HEK293 (cell line): Measurements from ENCODE around the gene CLSTN1.
A peak's percentile ranks its signal among the peaks of the same experiment; 100 is the strongest.

ENCODE experiments used
- GLIS1 ChIP-seq: fragments of 450-650 bp; formaldehyde crosslinking; IDR thresholded peaks from 2 replicates; pipeline ENCODE4 v1.5.1; 2016; ENCODE audit warnings: missing biosample characterization, missing genetic modification characterization
- GLIS2 ChIP-seq: fragments of 450-650 bp; formaldehyde crosslinking; IDR thresholded peaks from 2 replicates; pipeline ENCODE4 v1.5.1; 2016; ENCODE audit warnings: missing biosample characterization, missing genetic modification characterization
- KLF10 ChIP-seq: fragments of 450-650 bp; IDR thresholded peaks from 2 replicates; pipeline ENCODE4 v1.5.1; 2018; ENCODE audit warnings: missing biosample characterization, mild to moderate bottlenecking, missing genetic modification characterization
- OVOL3 ChIP-seq: fragments of 450-650 bp; formaldehyde crosslinking; IDR thresholded peaks from 2 replicates; pipeline ENCODE4 v1.5.1; 2016; ENCODE audit warnings: missing biosample characterization, missing genetic modification characterization
- SP3 ChIP-seq: fragments of 450-650 bp; formaldehyde crosslinking; IDR thresholded peaks from 2 replicates; pipeline ENCODE4 v1.5.1; 2016; ENCODE audit warnings: missing biosample characterization, missing genetic modification characterization
- TCF7L2 ChIP-seq: IDR thresholded peaks from 2 replicates; pipeline ENCODE4 v1.6.1; 2011; ENCODE audit warnings: low read depth, mild to moderate bottlenecking, inconsistent platforms, low read length, moderate library complexity, borderline replicate concordance
- ZBTB1 ChIP-seq: fragments of 450-650 bp; formaldehyde crosslinking; IDR thresholded peaks from 2 replicates; pipeline ENCODE4 v1.5.1; 2016; ENCODE audit warnings: missing biosample characterization, missing genetic modification characterization
- ZBTB10 ChIP-seq: fragments of 450-650 bp; formaldehyde crosslinking; IDR thresholded peaks from 2 replicates; pipeline ENCODE4 v1.5.1; 2016; ENCODE audit warnings: missing biosample characterization, missing genetic modification characterization
- ZBTB17 ChIP-seq: fragments of 450-650 bp; formaldehyde crosslinking; IDR thresholded peaks from 2 replicates; pipeline ENCODE4 v1.5.1; 2016; ENCODE audit warnings: missing biosample characterization, missing genetic modification characterization
- ZBTB26 ChIP-seq: fragments of 450-650 bp; formaldehyde crosslinking; optimal IDR thresholded peaks from 2 replicates; pipeline ENCODE3; 2016; ENCODE audit warnings: missing biosample characterization, mild to moderate bottlenecking, missing genetic modification characterization
- ZBTB48 ChIP-seq: fragments of 450-650 bp; formaldehyde crosslinking; IDR thresholded peaks from 2 replicates; pipeline ENCODE4 v1.5.1; 2016; ENCODE audit warnings: missing biosample characterization, missing genetic modification characterization
- ZNF10 ChIP-seq: fragments of 450-650 bp; formaldehyde crosslinking; IDR thresholded peaks from 2 replicates; pipeline ENCODE4 v1.5.1; 2017; ENCODE audit warnings: missing biosample characterization, missing genetic modification characterization
- ZNF146 ChIP-seq: fragments of 450-650 bp; formaldehyde crosslinking; IDR thresholded peaks from 2 replicates; pipeline ENCODE4 v1.5.1; 2016; ENCODE audit warnings: missing biosample characterization, missing genetic modification characterization
- ZNF175 ChIP-seq: fragments of 450-650 bp; formaldehyde crosslinking; IDR thresholded peaks from 2 replicates; pipeline ENCODE4 v1.5.1; 2016; ENCODE audit warnings: missing biosample characterization, missing genetic modification characterization
- ZNF18 ChIP-seq: fragments of 450-650 bp; formaldehyde crosslinking; IDR thresholded peaks from 2 replicates; pipeline ENCODE4 v1.5.1; 2016; ENCODE audit warnings: missing biosample characterization, missing genetic modification characterization
- ZNF335 ChIP-seq: fragments of 450-650 bp; formaldehyde crosslinking; conservative IDR thresholded peaks from 2 replicates; pipeline ENCODE4 v1.5.1; 2016; ENCODE audit warnings: missing biosample characterization, missing genetic modification characterization
- ZNF350 ChIP-seq: fragments of 450-650 bp; formaldehyde crosslinking; IDR thresholded peaks from 2 replicates; pipeline ENCODE4 v1.5.0; 2017; ENCODE audit warnings: missing biosample characterization, mild to moderate bottlenecking, missing genetic modification characterization
- ZNF518A ChIP-seq: fragments of 450-650 bp; formaldehyde crosslinking; conservative IDR thresholded peaks from 2 replicates; pipeline ENCODE4 v1.5.1; 2016; ENCODE audit warnings: low read depth, missing biosample characterization, missing genetic modification characterization
- ZNF544 ChIP-seq: fragments of 450-650 bp; formaldehyde crosslinking; IDR thresholded peaks from 2 replicates; pipeline ENCODE4 v1.5.0; 2017; ENCODE audit warnings: missing biosample characterization, missing genetic modification characterization
- ZNF629 ChIP-seq: fragments of 450-650 bp; formaldehyde crosslinking; IDR thresholded peaks from 2 replicates; pipeline ENCODE4 v1.5.1; 2017; ENCODE audit warnings: missing biosample characterization, missing genetic modification characterization
- ZNF704 ChIP-seq: fragments of 450-650 bp; formaldehyde crosslinking; IDR thresholded peaks from 2 replicates; pipeline ENCODE4 v1.5.1; 2016; ENCODE audit warnings: missing biosample characterization, missing genetic modification characterization
- ZSCAN30 ChIP-seq: fragments of 450-650 bp; IDR thresholded peaks from 2 replicates; pipeline ENCODE4 v1.5.1; 2018; ENCODE audit warnings: missing biosample characterization, mild to moderate bottlenecking, missing genetic modification characterization, moderate library complexity
- TF ChIP-seq, protein P1 (sequence below): fragments of 450-650 bp; formaldehyde crosslinking; IDR thresholded peaks from 2 replicates; pipeline ENCODE4 v1.5.1; 2016; ENCODE audit warnings: missing biosample characterization, missing genetic modification characterization

Gene CLSTN1

DNA sequence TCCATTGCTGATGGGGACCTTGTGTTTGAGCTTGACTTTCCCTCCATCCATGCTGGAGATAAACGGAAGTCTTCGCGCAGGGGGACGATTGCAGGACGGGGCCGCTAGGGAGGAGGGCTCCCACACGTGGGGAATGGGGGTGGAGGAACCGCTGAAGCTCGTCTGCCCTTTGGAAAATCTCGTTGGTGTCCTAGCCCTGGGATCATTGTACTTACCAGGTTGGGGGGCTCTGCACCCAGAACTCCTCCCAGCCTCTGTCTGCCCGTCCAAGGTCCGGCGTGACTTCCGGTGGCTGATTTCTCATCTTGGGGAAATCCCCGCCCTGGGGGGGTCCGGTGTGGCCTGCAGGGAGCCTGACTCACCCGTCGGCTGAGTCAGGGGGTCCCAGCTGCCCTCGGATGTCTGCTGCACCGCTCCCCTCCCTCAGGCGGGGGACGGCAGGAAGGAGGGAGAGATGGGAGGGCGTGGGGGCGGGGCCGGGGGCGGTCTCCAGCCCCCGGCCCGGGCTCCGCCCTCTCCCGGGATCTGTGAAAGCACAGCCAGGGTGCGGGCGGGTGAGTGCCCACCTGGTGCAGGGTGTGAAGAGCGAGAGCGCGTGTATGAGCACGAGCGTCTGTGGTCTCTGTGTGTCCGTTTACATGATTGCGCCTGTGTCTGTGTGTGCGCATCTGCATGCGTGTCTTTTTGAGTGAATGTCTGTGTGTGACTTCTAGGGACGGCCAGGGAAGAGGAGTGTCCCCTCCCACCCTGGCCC lies 136.5 kb downstream of the CLSTN1 start (continued):
- TF ChIP-seq ZBTB10 (peak; percentile 83), ZNF350 (tag by site-specific recombination) (no peak), ZBTB1 (tag by site-specific recombination) (no peak), ZNF518A (tag by site-specific recombination) (0 out of 2 replicates have a peak, but pooled peaks have one; percentile 22), ZNF18 (tag by site-specific recombination) (peak; percentile 86), OVOL3 (tag by site-specific recombination) (no peak), TCF7L2 (no peak), ZNF175 (tag by site-specific recombination) (no peak), ZNF146 (tag by site-specific recombination) (no peak), ZSCAN30 (tag by site-specific recombination) (no peak), ZBTB17 (tag by site-specific recombination) (0 out of 2 replicates have a peak, but pooled peaks have one; percentile 54), ZNF704 (tag by site-specific recombination) (no peak), KLF10 (tag by site-specific recombination) (peak; percentile 54; the same call in 1 of the 2 replicates), ZNF544 (tag by site-specific recombination) (no peak), GLIS1 (tag by site-specific recombination) (peak; percentile 93), ZNF629 (0 out of 2 replicates have a peak, but pooled peaks have one; percentile 27), SP3 (peak; percentile 94), ZNF10 (tag by site-specific recombination) (no peak; the same call in 1 of the 2 replicates), ZNF335 (tag by site-specific recombination) (peak; percentile 80), ZBTB48 (peak; percentile 43), GLIS2 (tag by site-specific recombination) (peak; percentile 93), ZBTB26 (peak; percentile 78)
- TF ChIP-seq, protein P1, sequence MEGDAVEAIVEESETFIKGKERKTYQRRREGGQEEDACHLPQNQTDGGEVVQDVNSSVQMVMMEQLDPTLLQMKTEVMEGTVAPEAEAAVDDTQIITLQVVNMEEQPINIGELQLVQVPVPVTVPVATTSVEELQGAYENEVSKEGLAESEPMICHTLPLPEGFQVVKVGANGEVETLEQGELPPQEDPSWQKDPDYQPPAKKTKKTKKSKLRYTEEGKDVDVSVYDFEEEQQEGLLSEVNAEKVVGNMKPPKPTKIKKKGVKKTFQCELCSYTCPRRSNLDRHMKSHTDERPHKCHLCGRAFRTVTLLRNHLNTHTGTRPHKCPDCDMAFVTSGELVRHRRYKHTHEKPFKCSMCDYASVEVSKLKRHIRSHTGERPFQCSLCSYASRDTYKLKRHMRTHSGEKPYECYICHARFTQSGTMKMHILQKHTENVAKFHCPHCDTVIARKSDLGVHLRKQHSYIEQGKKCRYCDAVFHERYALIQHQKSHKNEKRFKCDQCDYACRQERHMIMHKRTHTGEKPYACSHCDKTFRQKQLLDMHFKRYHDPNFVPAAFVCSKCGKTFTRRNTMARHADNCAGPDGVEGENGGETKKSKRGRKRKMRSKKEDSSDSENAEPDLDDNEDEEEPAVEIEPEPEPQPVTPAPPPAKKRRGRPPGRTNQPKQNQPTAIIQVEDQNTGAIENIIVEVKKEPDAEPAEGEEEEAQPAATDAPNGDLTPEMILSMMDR (tag by site-specific recombination), result peak; percentile 70; the same call in 1 of the 2 replicates
